Parathyroid adenoma (tissue), 2 donors: ENCODE data around the gene PACS1.

Experiments
- H2AFZ ChIP-seq: fragments of 300-600 bp; sonication (generic); one replicate; pipeline ENCODE4 v1.7.0; 2017; ENCODE audit warnings: antibody characterized with exemption, mild to moderate bottlenecking
- H3K27ac ChIP-seq: fragments of 300-600 bp; sonication (generic); one replicate; pipeline ENCODE4 v1.7.0; 2017
- H3K27me3 ChIP-seq: fragments of 300-600 bp; sonication (generic); one replicate; pipeline ENCODE4 v1.7.0; 2017; ENCODE audit warnings: low read length; ENCODE audit not compliant: control insufficient read depth, insufficient read depth
- H3K36me3 ChIP-seq: fragments of 300-600 bp; sonication (generic); one replicate; pipeline ENCODE4 v1.7.0; 2017; ENCODE audit warnings: low read length; ENCODE audit not compliant: control insufficient read depth, insufficient read depth
- H3K4me1 ChIP-seq: fragments of 300-600 bp; sonication (generic); one replicate; pipeline ENCODE4 v1.7.0; 2017; ENCODE audit warnings: control low read depth
- H3K4me2 ChIP-seq: fragments of 300-600 bp; sonication (generic); one replicate; pipeline ENCODE4 v1.7.0; 2017; ENCODE audit warnings: low read length
- H3K4me3 ChIP-seq: fragments of 300-600 bp; sonication (generic); one replicate; pipeline ENCODE4 v1.7.0; 2017; ENCODE audit warnings: low read depth, low read length
- H3K79me2 ChIP-seq: fragments of 300-600 bp; sonication (generic); one replicate; pipeline ENCODE4 v1.7.0; 2017; ENCODE audit warnings: control low read depth
- H3K9ac ChIP-seq: fragments of 300-600 bp; sonication (generic); one replicate; pipeline ENCODE4 v1.7.0; 2017; ENCODE audit warnings: mild to moderate bottlenecking
- H3K9me3 ChIP-seq: fragments of 300-600 bp; sonication (generic); one replicate; pipeline ENCODE4 v1.7.0; 2017; ENCODE audit warnings: low read length; ENCODE audit not compliant: control insufficient read depth
- TF ChIP-seq, protein P1 (sequence below): fragments of 300-600 bp; sonication (generic); IDR thresholded peaks from one replicate; pipeline ENCODE4 v1.7.0; 2017; ENCODE audit warnings: antibody characterized with exemption, mild to moderate bottlenecking
- donor health status: primary hyperparathyroidism.

PACS1 gene

DNA sequence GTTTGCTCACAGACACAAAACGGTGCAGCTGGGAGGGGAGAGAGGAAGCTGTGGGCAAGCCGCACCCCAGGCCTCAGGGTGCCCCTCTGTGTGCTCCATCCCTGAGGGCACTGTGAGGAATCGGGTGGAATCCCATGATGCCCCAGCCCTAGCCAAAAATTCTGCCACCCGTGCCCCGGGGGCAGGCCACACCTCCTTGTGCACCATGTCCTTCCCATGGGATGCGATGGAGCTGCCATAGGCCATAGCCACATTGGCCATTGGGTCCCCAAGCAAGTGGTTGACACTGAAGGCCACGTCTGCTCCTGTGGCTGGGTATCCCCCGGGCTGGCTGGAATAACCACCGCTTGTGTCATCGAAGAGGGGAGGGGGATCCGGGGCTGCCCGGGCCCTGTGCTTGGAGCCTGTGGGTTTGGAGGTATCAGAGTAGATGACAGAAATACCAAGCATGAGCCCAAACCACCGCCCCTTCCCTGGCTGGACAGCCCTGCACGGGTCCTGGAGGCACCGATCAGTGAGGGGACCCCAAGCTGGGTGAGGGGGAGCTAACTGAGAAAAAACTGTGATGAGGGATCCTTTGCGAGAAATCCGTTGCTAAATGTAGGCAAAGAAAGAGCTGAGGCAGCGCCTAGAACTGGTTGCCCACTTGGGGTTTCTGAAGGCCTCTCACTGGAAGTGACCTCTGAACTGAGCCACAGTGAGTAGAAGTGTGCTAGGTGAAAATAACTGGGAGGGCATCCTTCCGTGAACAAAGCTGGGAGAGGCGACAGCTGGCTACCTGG lies 218.0 kb downstream of the PACS1 start:
- no peaks in the 10 kb centered on the region for H3K79me2 ChIP-seq
- H3K27ac ChIP-seq = peak overlapping the region; percentile 91
- no peaks in the 10 kb centered on the region for H3K9me3 ChIP-seq
- H3K4me1 ChIP-seq = no peaks in the 10 kb centered on the region
- TF ChIP-seq, protein P1, sequence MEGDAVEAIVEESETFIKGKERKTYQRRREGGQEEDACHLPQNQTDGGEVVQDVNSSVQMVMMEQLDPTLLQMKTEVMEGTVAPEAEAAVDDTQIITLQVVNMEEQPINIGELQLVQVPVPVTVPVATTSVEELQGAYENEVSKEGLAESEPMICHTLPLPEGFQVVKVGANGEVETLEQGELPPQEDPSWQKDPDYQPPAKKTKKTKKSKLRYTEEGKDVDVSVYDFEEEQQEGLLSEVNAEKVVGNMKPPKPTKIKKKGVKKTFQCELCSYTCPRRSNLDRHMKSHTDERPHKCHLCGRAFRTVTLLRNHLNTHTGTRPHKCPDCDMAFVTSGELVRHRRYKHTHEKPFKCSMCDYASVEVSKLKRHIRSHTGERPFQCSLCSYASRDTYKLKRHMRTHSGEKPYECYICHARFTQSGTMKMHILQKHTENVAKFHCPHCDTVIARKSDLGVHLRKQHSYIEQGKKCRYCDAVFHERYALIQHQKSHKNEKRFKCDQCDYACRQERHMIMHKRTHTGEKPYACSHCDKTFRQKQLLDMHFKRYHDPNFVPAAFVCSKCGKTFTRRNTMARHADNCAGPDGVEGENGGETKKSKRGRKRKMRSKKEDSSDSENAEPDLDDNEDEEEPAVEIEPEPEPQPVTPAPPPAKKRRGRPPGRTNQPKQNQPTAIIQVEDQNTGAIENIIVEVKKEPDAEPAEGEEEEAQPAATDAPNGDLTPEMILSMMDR = no peak
- no peaks in the 10 kb centered on the region for H3K27me3 ChIP-seq
- H3K9ac ChIP-seq = peak overlapping the region; percentile 28
- H3K4me2 ChIP-seq = peak overlapping the region; percentile 62
- peak overlapping the region; percentile 84 for H3K4me3 ChIP-seq
- no peaks in the 10 kb centered on the region for H3K36me3 ChIP-seq
- H2AFZ ChIP-seq = peak overlapping the region; percentile 76

- TF ChIP-seq, protein P1 = peak; percentile 11
- no peaks in the 10 kb centered on the region for H3K4me1 ChIP-seq
Observed at GRCh38 chr11:66288671-66289547, 218.8 kb downstream of the PACS1 start, which contains the start of gene YIF1A. YIF1A (minus strand) TSS chr11:66289143; CDS start chr11:66288985, 158 bp downstream.

DNA sequence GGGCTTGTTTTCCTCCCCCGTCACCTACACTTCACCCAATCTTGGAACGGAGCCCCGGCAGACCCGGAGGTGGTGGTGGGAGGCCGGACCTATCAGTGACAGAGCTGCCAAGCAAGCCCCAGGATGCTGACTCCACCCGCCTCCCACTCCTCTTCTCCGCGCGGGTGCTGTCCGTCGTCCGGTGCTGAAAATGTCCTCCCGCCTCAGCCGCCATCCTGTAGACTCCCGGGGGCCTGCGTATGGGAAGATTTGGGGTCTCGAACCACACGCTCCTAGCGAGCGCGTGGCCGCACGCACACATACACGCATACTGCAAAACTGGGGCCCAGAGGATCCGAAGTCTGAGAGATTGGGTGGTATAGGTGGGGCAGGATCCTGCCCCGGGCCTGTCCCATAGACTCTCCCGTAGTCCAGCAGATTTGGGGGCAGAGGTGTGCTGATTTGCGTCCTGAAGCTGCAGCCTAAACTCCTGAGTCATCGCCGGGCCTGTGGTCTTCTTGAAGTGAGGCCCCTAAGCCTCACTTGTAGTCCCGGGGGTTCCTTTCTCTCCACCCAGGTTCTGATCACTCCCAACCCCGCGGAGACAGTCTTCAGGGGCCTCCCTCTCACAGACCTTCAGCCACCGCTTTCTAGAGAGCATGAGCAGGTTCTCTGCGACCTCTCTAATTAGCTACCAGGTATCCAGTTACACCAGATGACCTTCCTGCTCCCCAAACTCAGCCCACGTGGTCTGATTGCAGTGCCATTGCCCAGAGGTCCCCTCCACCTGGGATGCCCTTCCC lies 219.7 kb downstream of the PACS1 start:
- Histone ChIP-seq H3K9ac (no peak overlapping the region), H3K79me2 (no peaks in the 10 kb centered on the region), H3K36me3 (no peaks in the 10 kb centered on the region), H3K4me3 (peak overlapping the region; percentile 84), H3K4me1 (no peaks in the 10 kb centered on the region), H3K27ac (peak overlapping the region; percentile 91), H3K9me3 (no peaks in the 10 kb centered on the region), H2AFZ (peak overlapping the region; percentile 70), H3K4me2 (peak overlapping the region; percentile 87), H3K27me3 (no peaks in the 10 kb centered on the region)
- TF ChIP-seq, protein P1 = no peak

More at GRCh38 chr11:66288671-66289547, 218.8 kb downstream of the PACS1 start, which contains the start of gene YIF1A:
- Histone ChIP-seq H2AFZ (peak within 1 kb of the TSS; percentile 76), H3K27ac (peak within 1 kb of the TSS; percentile 91), H3K9me3 (no peaks in the 10 kb centered on the region), H3K4me3 (peak within 1 kb of the TSS; percentile 84), H3K9ac (peak within 1 kb of the TSS; percentile 28), H3K27me3 (no peaks in the 10 kb centered on the region), H3K79me2 (no peaks in the 10 kb centered on the region), H3K36me3 (no peaks in the 10 kb centered on the region), H3K4me2 (peak within 1 kb of the TSS; percentile 87)

GRCh38 chr11:66290330-66290621 lies 220.2 kb downstream of the PACS1 start:
- no peaks in the 10 kb centered on the region for H3K27me3 ChIP-seq
- H3K4me3 ChIP-seq = no peak overlapping the region
- no peak overlapping the region for H3K4me2 ChIP-seq
- H3K36me3 ChIP-seq = no peaks in the 10 kb centered on the region
- H2AFZ ChIP-seq = no peak overlapping the region
- no peak overlapping the region for H3K9ac ChIP-seq
- no peaks in the 10 kb centered on the region for H3K79me2 ChIP-seq
- no peaks in the 10 kb centered on the region for H3K9me3 ChIP-seq
- no peaks in the 10 kb centered on the region for H3K4me1 ChIP-seq
- peak overlapping the region; percentile 91 for H3K27ac ChIP-seq
- TF ChIP-seq, protein P1 = no peak
